CD4-positive, alpha-beta T cell (primary cell): ENCODE results near the gene GPR32. TPM values are rescaled to one million over a fixed set of nuclear protein-coding genes. Genes with fewer than 3 reads are reported as not detected.
"Not testable (repeated sequence)": the region's sequence is repeated elsewhere in the genome, so short reads cannot be mapped to it uniquely, and the experiment has no call there.

Experiments used
- ATAC-seq: fragments of 200-7000 bp; cut with Tn5 transposase; one replicate; pipeline ENCODE4 v1.10.0; 2022; ENCODE audit warnings: mild to moderate bottlenecking; ENCODE audit not compliant: poor library complexity
- CTCF ChIA-PET: fragments of 350-600 bp; sonication (Branson Sonifier 250); formaldehyde crosslinking; loops from one replicate; lab custom pipeline; 2021; ENCODE audit warnings: antibody characterized with exemption, inconsistent platforms; lab: Charles Lee
- POLR2A ChIA-PET: fragments of 350-600 bp; sonication (Branson Sonifier 250); formaldehyde crosslinking; loops from one replicate; lab custom pipeline; 2021; ENCODE audit warnings: antibody characterized with exemption, inconsistent platforms; lab: Charles Lee
- DNase-seq, 14 experiments: peaks; one replicate each; pipeline ENCODE4 v3.0.0-alpha.2; 2013 to 2020; ENCODE audit warnings: mixed read lengths in 2 of 14
- H3K27ac ChIP-seq, 2 donors: one replicate each; pipeline versions ENCODE4 v1.5.1 to v1.7.0; 2013; ENCODE audit warnings: low read length in 2 of 2, low read depth in 1 of 2, mild to moderate bottlenecking in 1 of 2
- H3K27me3 ChIP-seq, 2 experiments: 1 replicate in 1 of 2; 2 replicates in 1 of 2; pipeline versions ENCODE4 v1.6.1 to v1.7.0; 2013; ENCODE audit warnings: low read length in 2 of 2, control low read depth in 1 of 2, mild to moderate bottlenecking in 1 of 2, moderate library complexity in 1 of 2; ENCODE audit not compliant: insufficient read depth in 2 of 2, control insufficient read depth in 1 of 2
- H3K36me3 ChIP-seq: one replicate; pipeline ENCODE4 v1.6.1; 2013; ENCODE audit warnings: low read length, control low read depth; ENCODE audit not compliant: insufficient read depth
- H3K4me1 ChIP-seq: one replicate; pipeline ENCODE4 v1.6.1; 2013; ENCODE audit warnings: low read length, control low read depth; ENCODE audit not compliant: insufficient read depth
- H3K4me3 ChIP-seq: one replicate; pipeline ENCODE4 v1.5.1; 2013; ENCODE audit warnings: mild to moderate bottlenecking, low read length, moderate library complexity
- H3K9me3 ChIP-seq, 2 experiments: 1 replicate in 1 of 2; 2 replicates in 1 of 2; pipeline versions ENCODE4 v1.6.1 to v1.7.0; 2013; ENCODE audit warnings: low read length in 2 of 2, mild to moderate bottlenecking in 2 of 2, control low read depth in 1 of 2, moderate library complexity in 1 of 2; ENCODE audit not compliant: control insufficient read depth in 1 of 2, insufficient read depth in 1 of 2
- H3K27ac Mint-ChIP-seq: one replicate; pipeline ENCODE4 v1.8.0; 2020; ENCODE audit warnings: mixed read lengths
- H3K27me3 Mint-ChIP-seq: one replicate; pipeline ENCODE4 v1.8.0; 2021; ENCODE audit warnings: mixed read lengths
- H3K36me3 Mint-ChIP-seq: one replicate; pipeline ENCODE4 v1.8.0; 2021; ENCODE audit warnings: low read depth, mixed read lengths
- H3K4me1 Mint-ChIP-seq: one replicate; pipeline ENCODE4 v1.8.0; 2021; ENCODE audit warnings: low read depth, mixed read lengths
- H3K4me3 Mint-ChIP-seq: one replicate; pipeline ENCODE4 v1.8.0; 2020; ENCODE audit warnings: mild to moderate bottlenecking, mixed read lengths
- H3K9me3 Mint-ChIP-seq: one replicate; pipeline ENCODE4 v1.8.0; 2020; ENCODE audit warnings: mixed read lengths
- CTCF ChIP-seq: fragments of 200-600 bp; IDR thresholded peaks from one replicate; pipeline ENCODE4 v1.8.0; 2022; ENCODE audit warnings: antibody characterized with exemption, mild to moderate bottlenecking
- intact Hi-C, 2 experiments: fragments of 100-400 bp; cut with DNase I in 1 of 2; cut with micrococcal nuclease in 1 of 2; formaldehyde crosslinking; loops; one replicate each; pipeline versions ENCODE4 v1.15.1 to v1.9.0; 2023 to 2025; cut with DNase I, micrococcal nuclease
- total RNA-seq, 174 experiments: library from RNA in 2 of 174; stranded (reverse) in 2 of 174; gene quantifications; one replicate each; pipeline ENCODE4 v1.2.3 and lab custom pipeline; 2021 to 2026

The GPR32 gene
- total RNA-seq, 2 experiments from 2014 or later: not detected

- Histone ChIP-seq H3K4me3 (peak overlapping the region; percentile 91), H3K27ac (peak overlapping the region; percentile 99 to 100), H3K9me3 (no peaks in the 10 kb centered on the region), H3K27me3 (no peaks in the 10 kb centered on the region), H3K4me1 (peaks cover 31% of the 10 kb centered on the region), H3K36me3 (peaks cover 10% of the 10 kb centered on the region)
- peaks cover 38% of the 10 kb centered on the region for H3K4me1 Mint-ChIP-seq
- H3K9me3 Mint-ChIP-seq: no peaks in the 10 kb centered on the region
- no peak for TF ChIP-seq CTCF
- POLR2A ChIA-PET: interaction anchor here (0.7 to 1.9 kb wide), 11 partner anchors 21 to 875 kb away, joined by 3 to 20 read pairs (median 5); partner anchors contain the start of genes JOSD2, KCNC3, NR1H2 and NUP62
- intact Hi-C loops: loop anchor here (1.0 to 10.0 kb wide), 9 partner anchors 82 to 1720 kb away; partner anchors contain the start of genes JOSD2 (in 2 of the 2), CLEC11A (in 1 of the 2), CTU1 (in 1 of the 2) and MYBPC2 (in 1 of the 2)
- H3K27ac Mint-ChIP-seq: peak overlapping the region; percentile 97
- DNase-seq: peak; percentile 94 to 99 (median 96)
- H3K36me3 Mint-ChIP-seq: peaks cover 44% of the 10 kb centered on the region
- ATAC-seq: peak; percentile 94
- CTCF ChIA-PET: no interaction called here
- no peaks in the 10 kb centered on the region for H3K27me3 Mint-ChIP-seq
- H3K4me3 Mint-ChIP-seq: peak overlapping the region; percentile 99
Measured at GRCh38 chr19:50804420-50805272, 34.4 kb downstream of the GPR32 start.

- Histone ChIP-seq H3K4me3 (no peak overlapping the region), H3K36me3 (no peaks in the 10 kb centered on the region), H3K27ac (no peak overlapping the region), H3K27me3 (no peaks in the 10 kb centered on the region), H3K9me3 (no peaks in the 10 kb centered on the region), H3K4me1 (peaks cover 12% of the 10 kb centered on the region)
- Mint-ChIP-seq H3K4me3 (no peak overlapping the region), H3K27me3 (peaks cover 5% of the 10 kb centered on the region), H3K27ac (no peak overlapping the region), H3K9me3 (no peaks in the 10 kb centered on the region), H3K36me3 (peaks cover 12% of the 10 kb centered on the region), H3K4me1 (peaks cover 18% of the 10 kb centered on the region)
- ATAC-seq (no peak), DNase-seq (no peak)
- intact Hi-C loops: loop anchor here in 1 of 2 experiments (5.0 to 10.0 kb wide), 4 partner anchors 87 to 1724 kb away; partner anchors contain the start of genes CLEC11A, SNRNP70 and SPACA6
- TF ChIP-seq CTCF: no peak
- ChIA-PET CTCF (no interaction called here), POLR2A (no interaction called here)
Measured at GRCh38 chr19:50808856-50809255, 38.6 kb downstream of the GPR32 start.

- H3K4me3 Mint-ChIP-seq, H3K4me3 ChIP-seq, H3K4me1 Mint-ChIP-seq, DNase-seq, intact Hi-C loops, H3K36me3 ChIP-seq, POLR2A ChIA-PET, H3K9me3 ChIP-seq, H3K27ac ChIP-seq, H3K36me3 Mint-ChIP-seq, H3K27me3 ChIP-seq, H3K4me1 ChIP-seq, CTCF ChIA-PET, ATAC-seq, H3K9me3 Mint-ChIP-seq, H3K27ac Mint-ChIP-seq: not testable (repeated sequence)
- peaks cover 30% of the 10 kb centered on the region for H3K27me3 Mint-ChIP-seq
Measured at GRCh38 chr19:50811622-50812238, 41.5 kb downstream of the GPR32 start.
